Osteoblast (primary cell): ENCODE measurements around the gene ZNF549. TPM values are rescaled to one million over a fixed set of nuclear protein-coding genes. Genes with fewer than 3 reads are reported as not detected.
A peak's percentile ranks its signal among the peaks of the same experiment; 100 is the strongest.
"Not testable (repeated sequence)": the region's sequence is repeated elsewhere in the genome, so short reads cannot be mapped to it uniquely, and the experiment has no call there.

ENCODE experiments used
- DNase-seq: peaks from one replicate; pipeline ENCODE4 v3.0.0; 2011; ENCODE audit warnings: low spot score, mixed read lengths; ENCODE audit not compliant: insufficient read length; ENCODE audit errors: missing footprints
- H2AFZ ChIP-seq: 2 replicates; pipeline ENCODE4 v1.6.0; 2011; ENCODE audit warnings: mild to moderate bottlenecking, low read length
- H3K27ac ChIP-seq: 2 replicates; pipeline ENCODE4 v1.5.1; 2011; ENCODE audit warnings: mild to moderate bottlenecking, low read depth, low read length, moderate library complexity
- H3K27me3 ChIP-seq: 2 replicates; pipeline ENCODE4 v1.6.0; 2012; ENCODE audit warnings: mild to moderate bottlenecking, control low read depth, inconsistent platforms, low read length, moderate library complexity; ENCODE audit not compliant: insufficient read depth
- H3K36me3 ChIP-seq: 2 replicates; pipeline ENCODE4 v1.5.1; 2011; ENCODE audit warnings: mild to moderate bottlenecking, low read length, control low read depth, moderate library complexity; ENCODE audit not compliant: insufficient read depth
- H3K4me1 ChIP-seq: 2 replicates; pipeline ENCODE4 v1.5.1; 2011; ENCODE audit warnings: mild to moderate bottlenecking, low read length, control low read depth, moderate library complexity; ENCODE audit not compliant: insufficient read depth
- H3K4me2 ChIP-seq: 2 replicates; pipeline ENCODE4 v1.6.0; 2011; ENCODE audit warnings: mild to moderate bottlenecking, low read length; ENCODE audit not compliant: insufficient read depth
- H3K4me3 ChIP-seq: fragments of 200-600 bp; sonication (generic); 3 replicates; pipeline ENCODE4 v1.5.1; 2012; ENCODE audit warnings: mild to moderate bottlenecking, low read length, inconsistent platforms; ENCODE audit not compliant: insufficient read depth
- H3K79me2 ChIP-seq: 2 replicates; pipeline ENCODE4 v1.6.0; 2012; ENCODE audit warnings: mild to moderate bottlenecking, low read length, control low read depth, inconsistent platforms; ENCODE audit not compliant: insufficient read depth
- H3K9me3 ChIP-seq: 2 replicates; pipeline ENCODE4 v1.5.1; 2011; ENCODE audit warnings: low read depth, low read length, control low read depth
- H4K20me1 ChIP-seq: 2 replicates; pipeline ENCODE4 v1.6.0; 2012; ENCODE audit warnings: mild to moderate bottlenecking, low read length, control low read depth; ENCODE audit not compliant: insufficient read depth
- CTCF ChIP-seq: IDR thresholded peaks from 2 replicates; pipeline ENCODE4 v1.5.1; 2011; ENCODE audit warnings: mild to moderate bottlenecking, low read depth, low read length, moderate library complexity; ENCODE audit errors: extremely low read depth
- total RNA-seq: library from RNA; depleted of rRNA; stranded (reverse); fragments of >200 nt; gene quantifications from 2 replicates; pipeline ENCODE4 v1.2.3, GENCODE V29; 2012

The ZNF549 gene
- 5.8 and 6.5 TPM in 2 replicates for total RNA-seq

- Histone ChIP-seq H3K79me2 (peaks cover 34% of the 10 kb centered on the region), H3K36me3 (peaks cover 13% of the 10 kb centered on the region), H4K20me1 (no peaks in the 10 kb centered on the region), H3K9me3 (no peaks in the 10 kb centered on the region), H3K27ac (peak within 1 kb of the TSS; percentile 63), H3K4me3 (peak within 1 kb of the TSS; percentile 98), H3K4me1 (peaks cover 6% of the 10 kb centered on the region), H2AFZ (peak within 1 kb of the TSS; percentile 99), H3K4me2 (peak within 1 kb of the TSS; percentile 97), H3K27me3 (no peaks in the 10 kb centered on the region)
- peak; percentile 99 for DNase-seq
- no peak for TF ChIP-seq CTCF
Observed at GRCh38 chr19:57527136-57527881, at the start of gene ZNF549. ZNF549 (plus strand) TSS chr19:57527356; CDS start chr19:57527574, 218 bp downstream.

GRCh38 chr19:57487477-57488298 is 39.5 kb upstream of the ZNF549 start, which contains the start of gene ZNF419:
ZNF419 (plus strand) TSS chr19:57487750; CDS start chr19:57487951, 201 bp downstream.
- not testable (repeated sequence) for H4K20me1 ChIP-seq, H3K4me1 ChIP-seq, H3K27me3 ChIP-seq, H3K9me3 ChIP-seq
- peaks cover 19% of the 10 kb centered on the region for H3K36me3 ChIP-seq
- H3K27ac ChIP-seq, result peak within 1 kb of the TSS; percentile 76
- peak within 1 kb of the TSS; percentile 78 for H3K4me2 ChIP-seq
- H2AFZ ChIP-seq, result peak within 1 kb of the TSS; percentile 87
- DNase-seq, result peak; percentile 99
- peak within 1 kb of the TSS; percentile 98 for H3K4me3 ChIP-seq
- H3K79me2 ChIP-seq, result peaks cover 19% of the 10 kb centered on the region

- not testable (repeated sequence) for H3K4me1 ChIP-seq, H3K9me3 ChIP-seq
- peak overlapping the region; percentile 68 for H2AFZ ChIP-seq
Observed at GRCh38 chr19:57488299-57488644, 38.9 kb upstream of the ZNF549 start.

GRCh38 chr19:57499332-57499679 is 27.9 kb upstream of the ZNF549 start:
- Histone ChIP-seq H2AFZ (peak overlapping the region; percentile 85), H3K4me3 (peak overlapping the region; percentile 85), H3K79me2 (peaks cover 39% of the 10 kb centered on the region), H3K36me3 (peaks cover 12% of the 10 kb centered on the region)
- not testable (repeated sequence) for H3K27me3 ChIP-seq, H3K9me3 ChIP-seq, H3K4me2 ChIP-seq, DNase-seq, H4K20me1 ChIP-seq, H3K27ac ChIP-seq, H3K4me1 ChIP-seq

More at GRCh38 chr19:57488299-57488644, 38.9 kb upstream of the ZNF549 start:
- not testable (repeated sequence) for H3K27me3 ChIP-seq, H4K20me1 ChIP-seq, DNase-seq, H3K27ac ChIP-seq
- peak overlapping the region; percentile 64 for H3K4me3 ChIP-seq
- H3K79me2 ChIP-seq, result peaks cover 19% of the 10 kb centered on the region
- peaks cover 25% of the 10 kb centered on the region for H3K36me3 ChIP-seq
- H3K4me2 ChIP-seq, result peak overlapping the region; percentile 78

GRCh38 chr19:57499680-57500395 is 27.3 kb upstream of the ZNF549 start, which contains the start of gene ZNF773:
ZNF773 (plus strand) TSS chr19:57499938; CDS start chr19:57500081, 143 bp downstream.
- H3K27ac ChIP-seq, result peak within 1 kb of the TSS; percentile 80
- H3K4me3 ChIP-seq, result peak within 1 kb of the TSS; percentile 85
- H3K4me2 ChIP-seq, result peak within 1 kb of the TSS; percentile 76
- H3K27me3 ChIP-seq, H3K9me3 ChIP-seq, H4K20me1 ChIP-seq, H3K4me1 ChIP-seq: not testable (repeated sequence)
- DNase-seq, result peak; percentile 97
- H3K36me3 ChIP-seq, result peaks cover 13% of the 10 kb centered on the region
- peak within 1 kb of the TSS; percentile 85 for H2AFZ ChIP-seq
- peaks cover 40% of the 10 kb centered on the region for H3K79me2 ChIP-seq

GRCh38 chr19:57500400-57500799 is 26.8 kb upstream of the ZNF549 start:
- DNase-seq, H4K20me1 ChIP-seq, H3K9me3 ChIP-seq, H3K4me1 ChIP-seq, H3K27me3 ChIP-seq: not testable (repeated sequence)
- peak overlapping the region; percentile 24 for H3K27ac ChIP-seq
- peak overlapping the region; percentile 67 for H2AFZ ChIP-seq
- H3K4me2 ChIP-seq, result peak overlapping the region; percentile 76
- peak overlapping the region; percentile 67 for H3K4me3 ChIP-seq
- H3K79me2 ChIP-seq, result peaks cover 40% of the 10 kb centered on the region
- H3K36me3 ChIP-seq, result peaks cover 16% of the 10 kb centered on the region
